MM.1S (cell line): ENCODE results near the gene RARG.

Experiments used
- DNase-seq: peaks from one replicate; pipeline ENCODE4 v3.0.0-alpha.2; 2015
- H2AFZ ChIP-seq: fragments of 300-600 bp; sonication (generic); 2 replicates; pipeline ENCODE4 v1.6.0; 2016; ENCODE audit warnings: antibody characterized with exemption, low read length
- H3F3A ChIP-seq: fragments of 300-600 bp; sonication (generic); 2 replicates; pipeline ENCODE4 v1.6.1; 2016; ENCODE audit warnings: mild to moderate bottlenecking, antibody characterized with exemption, low read length, moderate library complexity, mixed read lengths; ENCODE audit not compliant: insufficient read depth
- H3K27ac ChIP-seq: fragments of 300-600 bp; sonication (generic); 2 replicates; pipeline ENCODE4 v1.5.1; 2016; ENCODE audit warnings: mild to moderate bottlenecking, low read length
- H3K27me3 ChIP-seq: fragments of 300-600 bp; sonication (generic); replicated peaks from 2 replicates; pipeline ENCODE4 v1.6.0; 2016; ENCODE audit warnings: low read length; ENCODE audit not compliant: insufficient read depth
- H3K36me3 ChIP-seq: fragments of 300-600 bp; sonication (generic); replicated peaks from 2 replicates; pipeline ENCODE4 v1.6.1; 2016; ENCODE audit warnings: mild to moderate bottlenecking, low read length, mixed read lengths; ENCODE audit not compliant: insufficient read depth
- H3K4me1 ChIP-seq: fragments of 300-600 bp; sonication (generic); 2 replicates; pipeline ENCODE4 v1.6.1; 2016; ENCODE audit warnings: low read length, mixed read lengths
- H3K4me2 ChIP-seq: fragments of 300-600 bp; sonication (generic); 2 replicates; pipeline ENCODE4 v1.6.0; 2016; ENCODE audit warnings: low read depth, low read length
- H3K4me3 ChIP-seq: fragments of 300-600 bp; sonication (generic); 2 replicates; pipeline ENCODE4 v1.5.1; 2016; ENCODE audit warnings: low read length, mixed read lengths
- H3K79me2 ChIP-seq: fragments of 300-600 bp; sonication (generic); 2 replicates; pipeline ENCODE4 v1.6.1; 2016; ENCODE audit warnings: mixed run types, low read length, mixed read lengths
- H3K9ac ChIP-seq: fragments of 300-600 bp; sonication (generic); 2 replicates; pipeline ENCODE4 v1.6.1; 2016; ENCODE audit warnings: low read length, mixed read lengths
- H3K9me2 ChIP-seq: fragments of 300-600 bp; sonication (generic); replicated peaks from 2 replicates; pipeline ENCODE4 v1.6.1; 2016; ENCODE audit warnings: mild to moderate bottlenecking, low read length, mixed read lengths; ENCODE audit not compliant: insufficient read depth
- H3K9me3 ChIP-seq: fragments of 300-600 bp; sonication (generic); replicated peaks from 2 replicates; pipeline ENCODE4 v1.6.1; 2016; ENCODE audit warnings: mild to moderate bottlenecking, low read length, mixed read lengths; ENCODE audit not compliant: insufficient read depth
- H4K20me1 ChIP-seq: fragments of 300-600 bp; sonication (generic); 2 replicates; pipeline ENCODE4 v1.6.1; 2016; ENCODE audit warnings: mild to moderate bottlenecking, low read length, moderate library complexity, mixed read lengths; ENCODE audit not compliant: insufficient read depth
- EZH2 ChIP-seq: fragments of 300-600 bp; sonication (generic); optimal IDR thresholded peaks from 2 replicates; pipeline ENCODE3; 2017; ENCODE audit warnings: low read depth, mild to moderate bottlenecking, antibody characterized with exemption, low read length, mixed read lengths
- EZH2phosphoT487 ChIP-seq: fragments of 300-600 bp; sonication (generic); IDR thresholded peaks from 2 replicates; pipeline ENCODE4 v1.6.1; 2018; ENCODE audit warnings: antibody characterized with exemption, low read length
- TF ChIP-seq, protein P1 (sequence below): fragments of 300-600 bp; sonication (generic); IDR thresholded peaks from 2 replicates; pipeline ENCODE4 v1.5.1; 2016; ENCODE audit warnings: antibody characterized with exemption, low read length, mixed read lengths

Gene RARG

DNA sequence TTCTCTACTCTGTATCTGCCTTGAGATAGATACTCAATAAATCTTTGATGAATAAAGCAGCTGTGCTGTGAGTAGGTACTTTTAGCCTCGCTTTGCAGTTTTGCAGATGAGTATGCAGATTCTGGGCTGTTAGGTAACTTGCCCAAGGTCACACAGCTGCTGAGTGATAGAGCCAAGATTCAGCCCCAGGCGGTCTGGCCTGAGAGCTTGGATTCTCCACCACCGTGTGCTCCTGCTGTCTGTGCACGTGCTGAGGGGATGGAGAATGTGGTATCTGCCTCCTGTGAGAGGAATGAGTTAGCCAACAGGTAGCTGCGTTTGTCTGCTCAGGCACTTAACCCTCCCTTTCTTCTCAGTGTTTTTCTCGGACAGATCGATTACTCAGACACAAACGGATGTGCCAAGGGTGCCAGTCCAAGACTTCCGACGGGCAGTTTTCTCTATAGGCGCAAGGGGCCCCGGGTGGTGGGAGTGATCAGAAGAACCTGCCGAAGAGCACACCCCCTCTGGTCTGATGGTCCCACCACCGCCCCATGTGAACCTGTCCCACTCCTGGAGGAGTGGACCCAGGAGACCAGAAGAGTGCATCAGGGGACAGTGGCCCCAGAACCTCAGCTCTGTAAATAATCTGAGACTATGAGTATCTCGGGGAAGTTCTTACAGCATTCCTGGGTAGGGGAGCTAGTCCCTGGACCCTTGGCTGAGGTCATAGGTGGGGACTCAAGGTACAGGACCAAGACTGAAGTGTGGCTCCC lies 44.7 kb downstream of the RARG start:
- Histone ChIP-seq H2AFZ (no peak overlapping the region), H3K4me2 (no peak overlapping the region), H3K9me2 (no peaks in the 10 kb centered on the region), H3K9ac (no peak overlapping the region), H3F3A (peaks cover 71% of the 10 kb centered on the region), H3K27ac (peak overlapping the region; percentile 60; the same call in 1 of the 2 replicates), H3K4me3 (no peak overlapping the region), H3K4me1 (peaks cover 26% of the 10 kb centered on the region), H3K9me3 (no peaks in the 10 kb centered on the region), H3K27me3 (no peaks in the 10 kb centered on the region), H3K79me2 (peaks cover 33% of the 10 kb centered on the region), H4K20me1 (peaks cover 18% of the 10 kb centered on the region), H3K36me3 (peaks cover 17% of the 10 kb centered on the region; the same call in 1 of the 2 replicates)
- TF ChIP-seq, protein P1, sequence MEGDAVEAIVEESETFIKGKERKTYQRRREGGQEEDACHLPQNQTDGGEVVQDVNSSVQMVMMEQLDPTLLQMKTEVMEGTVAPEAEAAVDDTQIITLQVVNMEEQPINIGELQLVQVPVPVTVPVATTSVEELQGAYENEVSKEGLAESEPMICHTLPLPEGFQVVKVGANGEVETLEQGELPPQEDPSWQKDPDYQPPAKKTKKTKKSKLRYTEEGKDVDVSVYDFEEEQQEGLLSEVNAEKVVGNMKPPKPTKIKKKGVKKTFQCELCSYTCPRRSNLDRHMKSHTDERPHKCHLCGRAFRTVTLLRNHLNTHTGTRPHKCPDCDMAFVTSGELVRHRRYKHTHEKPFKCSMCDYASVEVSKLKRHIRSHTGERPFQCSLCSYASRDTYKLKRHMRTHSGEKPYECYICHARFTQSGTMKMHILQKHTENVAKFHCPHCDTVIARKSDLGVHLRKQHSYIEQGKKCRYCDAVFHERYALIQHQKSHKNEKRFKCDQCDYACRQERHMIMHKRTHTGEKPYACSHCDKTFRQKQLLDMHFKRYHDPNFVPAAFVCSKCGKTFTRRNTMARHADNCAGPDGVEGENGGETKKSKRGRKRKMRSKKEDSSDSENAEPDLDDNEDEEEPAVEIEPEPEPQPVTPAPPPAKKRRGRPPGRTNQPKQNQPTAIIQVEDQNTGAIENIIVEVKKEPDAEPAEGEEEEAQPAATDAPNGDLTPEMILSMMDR, result no peak
- TF ChIP-seq EZH2, result no peak
- no peak for TF ChIP-seq EZH2phosphoT487
- DNase-seq, result no peak

DNA sequence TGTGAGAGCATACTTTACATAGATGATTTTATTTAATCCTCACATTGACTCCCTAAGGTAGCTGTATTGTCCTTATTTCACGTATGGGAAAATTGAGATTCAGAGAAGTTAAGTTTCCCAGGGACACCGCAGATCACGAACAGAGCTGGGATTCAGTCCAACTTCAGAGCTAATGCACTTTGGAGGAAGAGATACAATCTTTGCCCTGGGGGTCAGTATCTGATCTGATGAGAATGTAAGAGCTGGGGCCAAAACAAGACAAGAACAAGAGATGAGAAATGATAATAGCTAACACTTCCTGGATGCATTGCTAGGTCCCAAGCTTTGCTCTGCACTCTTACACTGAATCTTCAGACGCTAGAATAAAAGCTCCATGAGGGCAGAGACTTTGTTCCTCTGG lies 45.3 kb downstream of the RARG start:
- Histone ChIP-seq H4K20me1 (peaks cover 12% of the 10 kb centered on the region), H3K4me1 (peaks cover 32% of the 10 kb centered on the region), H3K4me3 (no peak overlapping the region), H3K27ac (no peak overlapping the region), H3K79me2 (peaks cover 39% of the 10 kb centered on the region), H3F3A (peaks cover 70% of the 10 kb centered on the region), H3K9me2 (no peaks in the 10 kb centered on the region), H3K36me3 (peaks cover 18% of the 10 kb centered on the region; the same call in 1 of the 2 replicates), H3K9ac (no peak overlapping the region), H3K4me2 (no peak overlapping the region), H3K27me3 (no peaks in the 10 kb centered on the region), H2AFZ (no peak overlapping the region), H3K9me3 (no peaks in the 10 kb centered on the region)
- TF ChIP-seq EZH2 (no peak), EZH2phosphoT487 (no peak)
- TF ChIP-seq, protein P1, result no peak
- no peak for DNase-seq

DNA sequence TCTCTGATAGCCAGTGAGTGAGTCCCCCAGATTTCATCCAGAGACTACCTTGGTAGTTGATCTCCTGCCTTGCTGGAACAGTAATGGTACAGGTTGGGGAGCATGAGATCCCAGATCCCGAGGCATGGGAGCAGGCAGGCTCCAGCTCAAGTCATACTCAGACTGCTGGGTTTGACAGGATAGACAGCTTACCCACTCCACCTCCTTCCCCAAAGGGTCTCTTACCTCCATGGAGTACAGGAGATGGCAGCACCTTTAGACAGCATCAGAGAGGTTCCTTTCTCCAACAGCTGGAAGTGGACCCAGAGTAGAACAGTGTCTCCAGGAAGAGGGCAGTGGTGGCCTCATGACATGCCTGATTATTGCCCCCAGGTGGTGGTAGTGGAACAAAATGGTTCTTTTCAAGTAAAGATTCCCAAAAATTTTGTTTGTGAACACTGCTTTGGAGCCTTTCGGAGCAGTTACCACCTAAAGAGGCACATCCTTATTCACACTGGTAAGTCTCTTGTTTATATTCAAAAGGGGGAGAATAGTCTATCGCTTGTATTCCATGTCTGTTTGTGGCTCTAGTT lies 46.3 kb downstream of the RARG start:
- H3K4me3 ChIP-seq, result no peak overlapping the region
- no peaks in the 10 kb centered on the region for H3K27me3 ChIP-seq
- H3K4me1 ChIP-seq, result peaks cover 27% of the 10 kb centered on the region
- H3F3A ChIP-seq, result peaks cover 68% of the 10 kb centered on the region
- TF ChIP-seq EZH2, result no peak
- TF ChIP-seq, protein P1, result peak; percentile 30
- H3K9me2 ChIP-seq, result no peaks in the 10 kb centered on the region
- peaks cover 14% of the 10 kb centered on the region; the same call in 1 of the 2 replicates for H3K36me3 ChIP-seq
- no peak for DNase-seq
- H2AFZ ChIP-seq, result no peak overlapping the region
- H3K4me2 ChIP-seq, result no peak overlapping the region
- peaks cover 43% of the 10 kb centered on the region for H3K79me2 ChIP-seq
- no peak overlapping the region for H3K9ac ChIP-seq
- H3K9me3 ChIP-seq, result no peaks in the 10 kb centered on the region
- no peak overlapping the region for H3K27ac ChIP-seq
- H4K20me1 ChIP-seq, result peaks cover 2% of the 10 kb centered on the region
